ENCODE measurements around the gene DRC1.
"Not testable (repeated sequence)": the region's sequence is repeated elsewhere in the genome, so short reads cannot be mapped to it uniquely, and the experiment has no call there.

DRC1 gene

GRCh38 chr2:26401739-26402541 lies at the start of gene DRC1:
TSS of gene DRC1 (plus strand) at chr2:26401920. CDS start at chr2:26401990, 70 bp downstream.
- FAIRE-seq (no peak), DNase-seq (ENCODE audit: insufficient read length, low spot score) (peak; percentile 74)
- TF ChIP-seq, protein P1, sequence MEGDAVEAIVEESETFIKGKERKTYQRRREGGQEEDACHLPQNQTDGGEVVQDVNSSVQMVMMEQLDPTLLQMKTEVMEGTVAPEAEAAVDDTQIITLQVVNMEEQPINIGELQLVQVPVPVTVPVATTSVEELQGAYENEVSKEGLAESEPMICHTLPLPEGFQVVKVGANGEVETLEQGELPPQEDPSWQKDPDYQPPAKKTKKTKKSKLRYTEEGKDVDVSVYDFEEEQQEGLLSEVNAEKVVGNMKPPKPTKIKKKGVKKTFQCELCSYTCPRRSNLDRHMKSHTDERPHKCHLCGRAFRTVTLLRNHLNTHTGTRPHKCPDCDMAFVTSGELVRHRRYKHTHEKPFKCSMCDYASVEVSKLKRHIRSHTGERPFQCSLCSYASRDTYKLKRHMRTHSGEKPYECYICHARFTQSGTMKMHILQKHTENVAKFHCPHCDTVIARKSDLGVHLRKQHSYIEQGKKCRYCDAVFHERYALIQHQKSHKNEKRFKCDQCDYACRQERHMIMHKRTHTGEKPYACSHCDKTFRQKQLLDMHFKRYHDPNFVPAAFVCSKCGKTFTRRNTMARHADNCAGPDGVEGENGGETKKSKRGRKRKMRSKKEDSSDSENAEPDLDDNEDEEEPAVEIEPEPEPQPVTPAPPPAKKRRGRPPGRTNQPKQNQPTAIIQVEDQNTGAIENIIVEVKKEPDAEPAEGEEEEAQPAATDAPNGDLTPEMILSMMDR (IDR thresholded peaks at IDR 0.05; ENCODE audit: insufficient read depth, missing control alignments): no peak

DNA sequence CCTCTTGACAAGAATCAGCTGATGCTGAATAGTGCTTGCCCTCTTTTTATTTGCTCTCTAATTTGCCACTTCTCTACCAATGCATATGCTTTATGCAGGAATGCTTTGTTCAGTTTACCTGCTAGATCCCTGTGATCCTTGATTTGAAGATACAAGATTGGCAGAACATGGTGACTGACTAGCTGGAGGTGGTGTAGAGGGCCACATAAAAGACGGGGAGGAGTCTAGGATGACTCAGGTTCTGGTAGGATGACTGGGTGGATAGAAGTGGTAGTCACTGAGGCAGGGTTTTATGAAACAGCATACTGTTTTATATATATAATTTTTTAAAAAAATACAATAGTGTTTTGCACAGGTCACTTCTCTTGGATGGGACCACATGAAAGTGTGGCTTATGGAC lies 48.8 kb upstream of the DRC1 start:
- no peak for DNase-seq (ENCODE audit: insufficient read length, low spot score)
- TF ChIP-seq, protein P1 (IDR thresholded peaks at IDR 0.05; ENCODE audit: insufficient read depth, missing control alignments): no peak
- no peak for FAIRE-seq

DNA sequence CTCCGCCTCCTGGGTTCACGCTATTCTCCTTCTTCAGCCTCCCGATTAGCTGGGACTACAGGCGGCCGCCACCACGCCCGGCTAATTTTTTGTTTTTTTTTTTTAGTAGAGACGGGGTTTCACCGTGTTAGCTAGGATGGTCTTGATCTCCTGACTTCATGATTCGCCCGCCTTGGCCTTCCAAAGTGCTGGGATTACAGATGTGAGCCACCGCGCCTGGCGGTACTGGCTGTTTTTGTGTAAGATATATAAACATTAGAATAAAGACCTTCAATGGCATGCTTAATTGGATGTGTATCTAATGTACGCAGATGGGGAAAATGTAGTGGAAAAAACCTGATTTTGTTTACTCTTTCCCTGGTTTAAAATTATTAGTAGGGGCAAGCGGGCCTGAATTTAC lies 47.3 kb upstream of the DRC1 start:
- not testable (repeated sequence) for DNase-seq (ENCODE audit: insufficient read length, low spot score); FAIRE-seq

DNA sequence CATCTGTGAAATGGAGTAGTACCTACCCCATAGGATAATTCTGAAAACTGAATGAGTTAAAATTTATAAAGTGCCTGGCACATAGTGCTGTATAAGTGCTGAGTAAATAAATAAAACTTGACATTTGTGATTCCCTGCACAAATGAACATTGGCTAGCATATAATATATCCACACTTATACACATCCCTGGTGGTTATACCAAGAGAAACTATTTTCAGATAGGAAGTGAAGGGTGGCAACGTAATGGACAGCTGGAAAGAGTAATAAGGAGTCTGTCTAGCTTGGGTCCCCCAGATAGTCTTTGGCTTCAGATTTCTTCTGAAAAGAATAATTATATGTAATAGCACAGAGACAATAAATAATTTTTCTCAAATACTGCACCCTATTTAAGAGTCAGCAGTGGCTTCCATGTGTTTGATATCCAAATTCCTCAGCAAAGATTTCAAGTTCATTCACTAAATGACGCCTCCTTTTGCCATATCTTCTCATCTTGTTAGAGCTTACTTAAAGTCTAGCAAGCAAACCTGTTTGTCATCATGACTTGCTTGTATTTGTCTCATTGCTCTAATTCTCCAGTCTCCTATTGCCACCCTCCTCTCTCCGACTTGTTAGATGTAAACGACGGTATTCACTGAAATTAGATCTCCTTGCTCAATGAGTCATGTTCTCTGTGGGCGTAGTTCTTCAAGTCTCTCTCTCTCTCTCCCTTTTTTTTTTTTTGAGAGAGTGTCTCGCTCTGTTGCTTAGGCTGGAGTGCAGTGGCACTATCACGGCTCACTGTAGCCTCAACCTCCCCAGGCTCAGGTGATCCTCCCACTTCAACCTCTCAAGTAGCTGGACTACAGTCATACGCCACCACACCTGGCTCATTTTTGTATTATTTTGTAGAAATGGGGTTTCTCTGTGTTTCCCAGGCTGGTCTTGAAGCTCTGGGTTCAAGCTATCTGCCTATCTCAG lies 46.4 kb upstream of the DRC1 start:
- TF ChIP-seq, protein P1 (IDR thresholded peaks at IDR 0.05; ENCODE audit: insufficient read depth, missing control alignments): no peak
- DNase-seq (ENCODE audit: insufficient read length, low spot score): no peak
- no peak for FAIRE-seq

DNA sequence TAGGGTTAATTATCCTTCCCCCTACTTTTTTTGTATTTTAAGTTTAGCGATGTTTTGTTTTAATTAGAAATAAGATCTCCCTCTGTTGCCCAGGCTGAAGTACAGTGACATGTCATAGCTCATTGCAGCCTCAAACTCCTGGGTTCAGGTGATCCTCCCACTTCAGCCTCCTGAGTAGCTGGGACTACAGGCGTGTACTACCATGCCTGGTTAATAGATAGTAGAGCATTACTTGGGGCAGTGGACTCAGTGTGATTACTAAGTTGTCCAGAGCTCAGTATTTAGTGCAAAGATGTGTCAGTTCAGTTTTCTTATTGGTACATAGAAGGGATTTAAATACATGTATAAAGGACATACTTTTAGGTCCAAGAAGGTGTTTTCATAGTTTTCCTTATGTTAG lies 45.6 kb upstream of the DRC1 start:
- DNase-seq (ENCODE audit: insufficient read length, low spot score): no peak
- no peak for FAIRE-seq
- TF ChIP-seq, protein P1 (IDR thresholded peaks at IDR 0.05; ENCODE audit: insufficient read depth, missing control alignments): no peak

DNA sequence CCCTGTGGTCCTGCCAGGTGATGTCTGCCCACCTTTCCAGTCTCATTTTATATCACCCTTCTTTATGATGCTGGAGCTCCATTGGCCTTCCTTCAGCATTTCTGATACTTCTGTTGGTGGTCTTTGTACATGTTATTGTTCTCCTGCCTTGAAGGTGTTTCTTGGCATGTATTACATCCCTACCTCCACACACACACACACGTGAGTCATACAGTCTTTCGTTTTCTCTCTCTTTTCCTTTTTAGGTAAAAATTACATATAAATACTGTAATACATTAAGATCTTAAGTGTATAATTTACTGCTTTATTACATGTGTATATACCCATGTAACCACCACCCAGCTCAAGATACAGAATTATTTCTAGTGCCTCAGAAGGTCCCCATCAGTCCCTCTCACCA lies 44.9 kb upstream of the DRC1 start:
- FAIRE-seq: no peak
- DNase-seq (ENCODE audit: insufficient read length, low spot score): no peak
- TF ChIP-seq, protein P1 (IDR thresholded peaks at IDR 0.05; ENCODE audit: insufficient read depth, missing control alignments): no peak

GRCh38 chr2:26359886-26360473 lies 41.7 kb upstream of the DRC1 start:
- TF ChIP-seq, protein P1 (IDR thresholded peaks at IDR 0.05; ENCODE audit: insufficient read depth, missing control alignments): no peak
- no peak for FAIRE-seq
- no peak for DNase-seq (ENCODE audit: insufficient read length, low spot score)

All from D721Med (cell line).